GM23338 (cell line): ENCODE results near the gene UBXN4. TPM values are rescaled to one million over a fixed set of nuclear protein-coding genes. Genes with fewer than 3 reads are reported as not detected.

Source experiments
- ATAC-seq: fragments of 200-7000 bp; cut with Tn5 transposase; 3 replicates; pipeline ENCODE4 v1.9.1; 2020
- DNase-seq: peaks from one replicate; pipeline ENCODE4 v3.0.0-alpha.2; 2015; ENCODE audit warnings: low spot score
- H2AFZ ChIP-seq: fragments of 200-600 bp; sonication (generic); 2 replicates; pipeline ENCODE4 v1.8.0; 2016; ENCODE audit warnings: antibody characterized with exemption, mild to moderate bottlenecking, moderate library complexity
- H3F3A ChIP-seq: fragments of 200-600 bp; sonication (generic); replicated peaks from 2 replicates; pipeline ENCODE4 v1.8.0; 2017; ENCODE audit warnings: antibody characterized with exemption, mixed run types, low read depth
- H3K27ac ChIP-seq: fragments of 200-600 bp; sonication (generic); 2 replicates; pipeline ENCODE4 v1.6.1; 2016; ENCODE audit warnings: low read depth
- H3K27me3 ChIP-seq: fragments of 200-600 bp; sonication (generic); 2 replicates; pipeline ENCODE4 v1.8.0; 2016; ENCODE audit warnings: mild to moderate bottlenecking, mixed run types, moderate library complexity; ENCODE audit not compliant: insufficient read depth
- H3K36me3 ChIP-seq: fragments of 200-600 bp; sonication (generic); 2 replicates; pipeline ENCODE4 v1.8.0; 2016; ENCODE audit warnings: mild to moderate bottlenecking; ENCODE audit not compliant: insufficient read depth
- H3K4me1 ChIP-seq: fragments of 200-600 bp; sonication (generic); 2 replicates; pipeline ENCODE4 v1.8.0; 2016; ENCODE audit warnings: mild to moderate bottlenecking, moderate library complexity; ENCODE audit not compliant: insufficient read depth
- H3K4me2 ChIP-seq: fragments of 200-600 bp; sonication (generic); 2 replicates; pipeline ENCODE4 v1.7.1; 2017; ENCODE audit warnings: mixed run types
- H3K4me3 ChIP-seq: fragments of 200-600 bp; sonication (generic); 2 replicates; pipeline ENCODE4 v1.6.1; 2016; ENCODE audit warnings: mixed run types
- H3K79me2 ChIP-seq: fragments of 200-600 bp; sonication (generic); replicated peaks from 2 replicates; pipeline ENCODE4 v1.8.0; 2017; ENCODE audit warnings: mild to moderate bottlenecking; ENCODE audit not compliant: insufficient read depth
- H3K9me2 ChIP-seq: fragments of 200-600 bp; sonication (generic); 2 replicates; pipeline ENCODE4 v1.8.0; 2017; ENCODE audit not compliant: insufficient read depth
- H4K20me1 ChIP-seq: fragments of 200-600 bp; sonication (generic); replicated peaks from 2 replicates; pipeline ENCODE4 v1.8.0; 2017; ENCODE audit warnings: mild to moderate bottlenecking; ENCODE audit not compliant: insufficient read depth
- H3K27ac Mint-ChIP-seq: 2 replicates; pipeline ENCODE4 v1.8.0; 2020; ENCODE audit warnings: inconsistent platforms, mild to moderate bottlenecking, moderate library complexity, mixed read lengths
- H3K27me3 Mint-ChIP-seq: 3 replicates; pipeline ENCODE4 v1.8.0; 2022; ENCODE audit warnings: low read depth, mild to moderate bottlenecking, moderate library complexity, mixed read lengths, inconsistent platforms; ENCODE audit not compliant: insufficient read depth, poor library complexity
- H3K36me3 Mint-ChIP-seq: 3 replicates; pipeline ENCODE4 v1.8.0; 2021; ENCODE audit warnings: low read depth, mild to moderate bottlenecking, inconsistent platforms, moderate library complexity, mixed read lengths
- H3K4me1 Mint-ChIP-seq: 3 replicates; pipeline ENCODE4 v1.8.0; 2020; ENCODE audit warnings: mild to moderate bottlenecking, inconsistent platforms, mixed read lengths
- H3K4me3 Mint-ChIP-seq: 3 replicates; pipeline ENCODE4 v1.8.0; 2021; ENCODE audit warnings: moderate library complexity, mild to moderate bottlenecking, inconsistent platforms, mixed read lengths
- H3K9me3 Mint-ChIP-seq: 3 replicates; pipeline ENCODE4 v1.8.0; 2020; ENCODE audit warnings: moderate library complexity, mild to moderate bottlenecking, inconsistent platforms, mixed read lengths
- EZH2phosphoT487 ChIP-seq: fragments of 200-600 bp; sonication (generic); IDR thresholded peaks from one replicate; pipeline ENCODE4 v1.8.1; 2018; ENCODE audit warnings: antibody characterized with exemption; ENCODE audit not compliant: unreplicated experiment
- POLR2AphosphoS5 ChIP-seq: IDR thresholded peaks from 2 replicates; pipeline ENCODE4 v1.6.1; 2016; ENCODE audit warnings: antibody characterized with exemption, low read depth
- STAT1 ChIP-seq: IDR thresholded peaks from one replicate; pipeline ENCODE4 v1.6.1; 2016; ENCODE audit warnings: antibody characterized with exemption; ENCODE audit not compliant: unreplicated experiment
- ZNF331 ChIP-seq: fragments of 250-450 bp; sonication (Bioruptor Pico); IDR thresholded peaks from 2 replicates; pipeline ENCODE4 v1.5.0; 2020; ENCODE audit warnings: low read depth, mild to moderate bottlenecking, moderate library complexity
- polyA plus RNA-seq: library from polyadenylated mRNA; unstranded; fragments of >200 nt; fragmentation: Nextera tagmentation; extraction: Ambion mirVana; gene quantifications from 2 replicates; pipeline ENCODE4 v1.2.1, GENCODE V29; 2016
- total RNA-seq: library from RNA; depleted of rRNA; stranded (reverse); fragments of >200 nt; shearing (Covaris generic); gene quantifications from 2 replicates; pipeline ENCODE4 v1.2.3, GENCODE V29; 2014
- TF ChIP-seq, protein P1 (sequence below): fragments of 250-450 bp; sonication (Bioruptor Pico); IDR thresholded peaks from 2 replicates; pipeline ENCODE4 v1.5.0; 2020; ENCODE audit warnings: mild to moderate bottlenecking, moderate library complexity
- TF ChIP-seq, protein P2 (sequence below), 2 experiments: fragments of 200-600 bp in 1 of 2; sonication (generic) in 1 of 2; conservative IDR thresholded peaks; 2 replicates each; pipeline versions ENCODE4 v1.5.1 to v1.6.1; 2016 to 2017; ENCODE audit warnings: antibody characterized with exemption in 2 of 2, low read depth in 2 of 2, mild to moderate bottlenecking in 2 of 2, moderate library complexity in 1 of 2

The UBXN4 gene
- total and polyA plus RNA-seq, 2 experiments from 2014 or later = 57.6 to 226 TPM

DNA sequence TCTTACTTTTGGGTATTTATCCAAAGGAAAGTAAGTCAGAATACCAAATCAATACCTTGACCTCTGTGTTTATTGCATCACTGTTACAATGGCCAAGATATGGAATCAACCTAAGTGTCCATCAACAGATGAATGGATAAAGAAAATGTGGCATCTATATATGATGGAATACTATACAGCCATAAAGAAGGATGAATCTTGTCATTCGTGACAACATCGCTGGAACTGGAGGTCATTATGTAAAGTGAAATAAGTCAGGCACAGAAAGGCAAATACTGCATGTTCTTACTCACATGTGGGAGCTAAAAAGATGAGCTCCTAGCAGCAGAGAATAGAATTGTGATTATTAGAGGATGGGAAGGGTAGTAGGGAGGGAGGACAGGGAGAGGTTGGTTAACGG, 60.7 kb downstream of the UBXN4 start:
- Histone ChIP-seq H3K27ac (no peak overlapping the region), H3K9me2 (no peaks in the 10 kb centered on the region), H3K79me2 (no peaks in the 10 kb centered on the region), H3K4me2 (no peak overlapping the region), H4K20me1 (no peaks in the 10 kb centered on the region), H3K36me3 (no peaks in the 10 kb centered on the region), H3K4me3 (no peak overlapping the region), H2AFZ (no peak overlapping the region), H3F3A (no peaks in the 10 kb centered on the region), H3K4me1 (no peaks in the 10 kb centered on the region), H3K27me3 (no peaks in the 10 kb centered on the region)
- ATAC-seq = no peak
- peaks cover 20% of the 10 kb centered on the region for H3K36me3 Mint-ChIP-seq
- H3K27me3 Mint-ChIP-seq = peaks cover 2% of the 10 kb centered on the region
- TF ChIP-seq, protein P1, sequence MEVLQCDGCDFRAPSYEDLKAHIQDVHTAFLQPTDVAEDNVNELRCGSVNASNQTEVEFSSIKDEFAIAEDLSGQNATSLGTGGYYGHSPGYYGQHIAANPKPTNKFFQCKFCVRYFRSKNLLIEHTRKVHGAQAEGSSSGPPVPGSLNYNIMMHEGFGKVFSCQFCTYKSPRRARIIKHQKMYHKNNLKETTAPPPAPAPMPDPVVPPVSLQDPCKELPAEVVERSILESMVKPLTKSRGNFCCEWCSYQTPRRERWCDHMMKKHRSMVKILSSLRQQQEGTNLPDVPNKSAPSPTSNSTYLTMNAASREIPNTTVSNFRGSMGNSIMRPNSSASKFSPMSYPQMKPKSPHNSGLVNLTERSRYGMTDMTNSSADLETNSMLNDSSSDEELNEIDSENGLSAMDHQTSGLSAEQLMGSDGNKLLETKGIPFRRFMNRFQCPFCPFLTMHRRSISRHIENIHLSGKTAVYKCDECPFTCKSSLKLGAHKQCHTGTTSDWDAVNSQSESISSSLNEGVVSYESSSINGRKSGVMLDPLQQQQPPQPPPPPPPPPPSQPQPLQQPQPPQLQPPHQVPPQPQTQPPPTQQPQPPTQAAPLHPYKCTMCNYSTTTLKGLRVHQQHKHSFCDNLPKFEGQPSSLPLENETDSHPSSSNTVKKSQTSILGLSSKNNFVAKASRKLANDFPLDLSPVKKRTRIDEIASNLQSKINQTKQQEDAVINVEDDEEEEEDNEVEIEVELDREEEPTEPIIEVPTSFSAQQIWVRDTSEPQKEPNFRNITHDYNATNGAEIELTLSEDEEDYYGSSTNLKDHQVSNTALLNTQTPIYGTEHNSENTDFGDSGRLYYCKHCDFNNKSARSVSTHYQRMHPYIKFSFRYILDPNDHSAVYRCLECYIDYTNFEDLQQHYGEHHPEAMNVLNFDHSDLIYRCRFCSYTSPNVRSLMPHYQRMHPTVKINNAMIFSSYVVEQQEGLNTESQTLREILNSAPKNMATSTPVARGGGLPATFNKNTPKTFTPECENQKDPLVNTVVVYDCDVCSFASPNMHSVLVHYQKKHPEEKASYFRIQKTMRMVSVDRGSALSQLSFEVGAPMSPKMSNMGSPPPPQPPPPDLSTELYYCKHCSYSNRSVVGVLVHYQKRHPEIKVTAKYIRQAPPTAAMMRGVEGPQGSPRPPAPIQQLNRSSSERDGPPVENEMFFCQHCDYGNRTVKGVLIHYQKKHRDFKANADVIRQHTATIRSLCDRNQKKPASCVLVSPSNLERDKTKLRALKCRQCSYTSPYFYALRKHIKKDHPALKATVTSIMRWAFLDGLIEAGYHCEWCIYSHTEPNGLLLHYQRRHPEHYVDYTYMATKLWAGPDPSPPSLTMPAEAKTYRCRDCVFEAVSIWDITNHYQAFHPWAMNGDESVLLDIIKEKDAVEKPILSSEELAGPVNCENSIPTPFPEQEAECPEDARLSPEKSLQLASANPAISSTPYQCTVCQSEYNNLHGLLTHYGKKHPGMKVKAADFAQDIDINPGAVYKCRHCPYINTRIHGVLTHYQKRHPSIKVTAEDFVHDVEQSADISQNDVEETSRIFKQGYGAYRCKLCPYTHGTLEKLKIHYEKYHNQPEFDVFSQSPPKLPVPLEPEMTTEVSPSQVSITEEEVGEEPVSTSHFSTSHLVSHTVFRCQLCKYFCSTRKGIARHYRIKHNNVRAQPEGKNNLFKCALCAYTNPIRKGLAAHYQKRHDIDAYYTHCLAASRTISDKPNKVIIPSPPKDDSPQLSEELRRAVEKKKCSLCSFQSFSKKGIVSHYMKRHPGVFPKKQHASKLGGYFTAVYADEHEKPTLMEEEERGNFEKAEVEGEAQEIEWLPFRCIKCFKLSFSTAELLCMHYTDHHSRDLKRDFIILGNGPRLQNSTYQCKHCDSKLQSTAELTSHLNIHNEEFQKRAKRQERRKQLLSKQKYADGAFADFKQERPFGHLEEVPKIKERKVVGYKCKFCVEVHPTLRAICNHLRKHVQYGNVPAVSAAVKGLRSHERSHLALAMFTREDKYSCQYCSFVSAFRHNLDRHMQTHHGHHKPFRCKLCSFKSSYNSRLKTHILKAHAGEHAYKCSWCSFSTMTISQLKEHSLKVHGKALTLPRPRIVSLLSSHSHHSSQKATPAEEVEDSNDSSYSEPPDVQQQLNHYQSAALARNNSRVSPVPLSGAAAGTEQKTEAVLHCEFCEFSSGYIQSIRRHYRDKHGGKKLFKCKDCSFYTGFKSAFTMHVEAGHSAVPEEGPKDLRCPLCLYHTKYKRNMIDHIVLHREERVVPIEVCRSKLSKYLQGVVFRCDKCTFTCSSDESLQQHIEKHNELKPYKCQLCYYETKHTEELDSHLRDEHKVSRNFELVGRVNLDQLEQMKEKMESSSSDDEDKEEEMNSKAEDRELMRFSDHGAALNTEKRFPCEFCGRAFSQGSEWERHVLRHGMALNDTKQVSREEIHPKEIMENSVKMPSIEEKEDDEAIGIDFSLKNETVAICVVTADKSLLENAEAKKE (CRISPR knock-in tag) = no peak
- TF ChIP-seq EZH2phosphoT487 (no peak), STAT1 (no peak), POLR2AphosphoS5 (no peak), ZNF331 (CRISPR knock-in tag) (no peak)
- TF ChIP-seq, protein P2, sequence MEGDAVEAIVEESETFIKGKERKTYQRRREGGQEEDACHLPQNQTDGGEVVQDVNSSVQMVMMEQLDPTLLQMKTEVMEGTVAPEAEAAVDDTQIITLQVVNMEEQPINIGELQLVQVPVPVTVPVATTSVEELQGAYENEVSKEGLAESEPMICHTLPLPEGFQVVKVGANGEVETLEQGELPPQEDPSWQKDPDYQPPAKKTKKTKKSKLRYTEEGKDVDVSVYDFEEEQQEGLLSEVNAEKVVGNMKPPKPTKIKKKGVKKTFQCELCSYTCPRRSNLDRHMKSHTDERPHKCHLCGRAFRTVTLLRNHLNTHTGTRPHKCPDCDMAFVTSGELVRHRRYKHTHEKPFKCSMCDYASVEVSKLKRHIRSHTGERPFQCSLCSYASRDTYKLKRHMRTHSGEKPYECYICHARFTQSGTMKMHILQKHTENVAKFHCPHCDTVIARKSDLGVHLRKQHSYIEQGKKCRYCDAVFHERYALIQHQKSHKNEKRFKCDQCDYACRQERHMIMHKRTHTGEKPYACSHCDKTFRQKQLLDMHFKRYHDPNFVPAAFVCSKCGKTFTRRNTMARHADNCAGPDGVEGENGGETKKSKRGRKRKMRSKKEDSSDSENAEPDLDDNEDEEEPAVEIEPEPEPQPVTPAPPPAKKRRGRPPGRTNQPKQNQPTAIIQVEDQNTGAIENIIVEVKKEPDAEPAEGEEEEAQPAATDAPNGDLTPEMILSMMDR (conservative IDR thresholded peaks at IDR 0.05; ENCODE audit: low read depth in 2 of 2) = no peak
- DNase-seq = no peak
- 0 out of 3 replicates have a peak, but pooled peaks cover 5% of the 10 kb centered on the region for H3K4me1 Mint-ChIP-seq
- no peak overlapping the region for H3K4me3 Mint-ChIP-seq
- H3K9me3 Mint-ChIP-seq = peaks cover 36% of the 10 kb centered on the region
- no peak overlapping the region for H3K27ac Mint-ChIP-seq
